Choroid plexus epithelial cell (primary cell): ENCODE data around the gene PLEKHN1.
A peak's percentile ranks its signal among the peaks of the same experiment; 100 is the strongest.

Experiments
- DNase-seq: peaks from one replicate; pipeline ENCODE4 v3.0.0-alpha.2; 2010; ENCODE audit warnings: low read depth
- H3K4me3 ChIP-seq: 2 replicates; pipeline ENCODE4 v1.5.1; 2011; ENCODE audit warnings: low read depth, mild to moderate bottlenecking, control low read depth, low read length, moderate library complexity
- CTCF ChIP-seq: conservative IDR thresholded peaks from 2 replicates; pipeline ENCODE4 v1.5.1; 2011; ENCODE audit warnings: low read depth, mild to moderate bottlenecking, control low read depth, inconsistent platforms, low read length, moderate library complexity

PLEKHN1 gene

GRCh38 chr1:941015-941587, 25.2 kb upstream of the PLEKHN1 start:
- H3K4me3 ChIP-seq: peak overlapping the region; percentile 69
- no peak for DNase-seq
- TF ChIP-seq CTCF: no peak

GRCh38 chr1:941588-942383, 24.5 kb upstream of the PLEKHN1 start:
- H3K4me3 ChIP-seq: peak overlapping the region; percentile 69
- peak; percentile 95 for DNase-seq
- TF ChIP-seq CTCF: no peak

- peak overlapping the region; percentile 69 for H3K4me3 ChIP-seq
- TF ChIP-seq CTCF: no peak
- peak; percentile 62 for DNase-seq
These were observed 23.9 kb upstream of the PLEKHN1 start for GRCh38 chr1:942411-942821.

GRCh38 chr1:942864-943533, 23.3 kb upstream of the PLEKHN1 start:
- H3K4me3 ChIP-seq: peak overlapping the region; percentile 69
- no peak for TF ChIP-seq CTCF

GRCh38 chr1:943545-944340, 22.5 kb upstream of the PLEKHN1 start:
- H3K4me3 ChIP-seq: peak overlapping the region; percentile 69
- TF ChIP-seq CTCF: no peak
- no peak for DNase-seq

More at GRCh38 chr1:942864-943533, 23.3 kb upstream of the PLEKHN1 start:
- DNase-seq: peak; percentile 94

- TF ChIP-seq CTCF: no peak
- H3K4me3 ChIP-seq: no peak overlapping the region
These were observed 21.6 kb upstream of the PLEKHN1 start for GRCh38 chr1:944341-945325.

More at GRCh38 chr1:944341-945325, 21.6 kb upstream of the PLEKHN1 start:
- DNase-seq: peak; percentile 98
